ENCODE results near the gene EFHC1.
A peak's percentile ranks its signal among the peaks of the same experiment; 100 is the strongest.

EFHC1 gene

DNA sequence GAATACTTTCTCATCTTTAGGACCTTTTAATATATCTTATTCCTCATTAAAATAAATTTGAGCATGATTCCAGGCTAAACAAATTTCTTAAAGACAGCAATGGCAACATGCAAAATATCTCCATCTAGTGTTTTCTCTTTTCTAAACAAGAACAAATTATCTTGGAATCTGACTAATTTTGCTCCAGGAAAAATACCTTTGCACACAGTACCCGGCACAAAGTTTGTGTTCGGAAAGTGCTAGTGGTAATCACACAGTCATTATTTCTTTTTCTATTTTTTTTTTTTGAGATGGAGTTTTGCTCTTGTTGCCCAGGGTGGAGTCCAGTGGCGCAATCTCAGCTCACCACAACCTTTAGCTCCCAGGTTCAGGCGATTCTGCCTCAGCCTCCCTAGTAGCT, 8.2 kb upstream of the EFHC1 start:
- H3K4me2 ChIP-seq (ENCODE audit: insufficient read depth, low read length, poor library complexity, severe bottlenecking): no peak overlapping the region
- no peak overlapping the region for H3K4ac ChIP-seq (ENCODE audit: low read length)
- no peak overlapping the region for H2AFZ ChIP-seq (ENCODE audit: low read length)
- H2AK5ac ChIP-seq (ENCODE audit: low read depth, low read length): no peak overlapping the region
- H2BK5ac ChIP-seq (ENCODE audit: low read length): no peak overlapping the region
- WGBS, 2 donors (ENCODE audit: extremely low coverage in 2 of 2, insufficient read length in 2 of 2, insufficient replicate concordance in 1 of 2): no CpG with 5 or more reads among the region's 4 CpGs
- no peak overlapping the region for H4K91ac ChIP-seq (ENCODE audit: low read depth, low read length, poor library complexity)
- no peak overlapping the region for H2BK12ac ChIP-seq (ENCODE audit: low read length)
- no peak overlapping the region for H3K27ac ChIP-seq (replicated peaks; ENCODE audit: low read length)
- no peak overlapping the region for H3K18ac ChIP-seq (ENCODE audit: low read length)
- H3K36me3 ChIP-seq (replicated peaks in 1 of 2; ENCODE audit: control insufficient read depth in 2 of 2, insufficient read depth in 2 of 2, low read length in 2 of 2): no peaks in the 10 kb centered on the region
- H3K27me3 ChIP-seq (ENCODE audit: control insufficient read depth in 3 of 3, insufficient read depth in 3 of 3, low read depth in 1 of 3, low read length in 3 of 3): no peaks in the 10 kb centered on the region
- no peaks in the 10 kb centered on the region for H3K79me1 ChIP-seq (ENCODE audit: low read depth, low read length)
- no peak overlapping the region for H3K14ac ChIP-seq (ENCODE audit: low read length)
- H3K9me3 ChIP-seq (replicated peaks in 1 of 2; ENCODE audit: control insufficient read depth in 2 of 2, insufficient read depth in 1 of 2, low read depth in 1 of 2, low read length in 2 of 2): no peaks in the 10 kb centered on the region
- H2BK120ac ChIP-seq (ENCODE audit: low read depth, low read length): no peak overlapping the region
- H3K9ac ChIP-seq (ENCODE audit: low read depth, low read length, poor library complexity): no peak overlapping the region
- no peak overlapping the region for H4K8ac ChIP-seq (ENCODE audit: low read depth, low read length)
- no peak overlapping the region for H2BK15ac ChIP-seq (ENCODE audit: low read length)
- H3K4me3 ChIP-seq (ENCODE audit: low read length in 2 of 2): no peak overlapping the region
- H3K23ac ChIP-seq (ENCODE audit: low read depth, low read length, poor library complexity): no peak overlapping the region
- no peaks in the 10 kb centered on the region for H3K4me1 ChIP-seq (ENCODE audit: control insufficient read depth in 2 of 2, insufficient read depth in 1 of 2, low read depth in 1 of 2, low read length in 2 of 2)
- DNase-seq (ENCODE audit: low spot score): no peak

DNA sequence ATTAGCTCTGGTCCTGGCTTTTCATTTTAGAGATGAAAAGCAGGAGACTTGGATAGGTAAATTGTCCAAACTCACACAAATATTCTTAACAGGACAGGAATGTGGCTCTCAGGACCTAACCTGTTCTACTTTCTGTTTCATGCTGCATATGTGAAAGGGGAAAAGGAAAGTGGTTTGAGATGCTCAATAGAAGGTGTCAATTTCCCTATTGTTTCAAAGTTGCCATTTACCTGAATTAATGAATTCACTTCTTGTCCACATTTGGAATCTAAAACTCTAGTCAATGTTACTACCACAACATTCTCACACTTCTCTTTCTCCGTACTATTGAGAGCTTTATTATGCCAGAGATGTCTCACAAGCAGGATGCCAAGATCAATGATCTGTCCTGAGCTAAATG, 4.8 kb upstream of the EFHC1 start:
- no peaks in the 10 kb centered on the region for H3K36me3 ChIP-seq (replicated peaks in 1 of 2; ENCODE audit: control insufficient read depth in 2 of 2, insufficient read depth in 2 of 2, low read length in 2 of 2)
- H2AFZ ChIP-seq (ENCODE audit: low read length): no peak overlapping the region
- no peak overlapping the region for H2BK5ac ChIP-seq (ENCODE audit: low read length)
- no peaks in the 10 kb centered on the region for H3K27me3 ChIP-seq (ENCODE audit: control insufficient read depth in 3 of 3, insufficient read depth in 3 of 3, low read depth in 1 of 3, low read length in 3 of 3)
- H3K4me1 ChIP-seq (ENCODE audit: control insufficient read depth in 2 of 2, insufficient read depth in 1 of 2, low read depth in 1 of 2, low read length in 2 of 2): peaks cover 4 to 8% of the 10 kb centered on the region in 2 donors
- H3K14ac ChIP-seq (ENCODE audit: low read length): no peak overlapping the region
- no peak overlapping the region for H4K91ac ChIP-seq (ENCODE audit: low read depth, low read length, poor library complexity)
- no peak overlapping the region for H2BK120ac ChIP-seq (ENCODE audit: low read depth, low read length)
- no peak overlapping the region for H3K4me3 ChIP-seq (ENCODE audit: low read length in 2 of 2)
- H3K18ac ChIP-seq (ENCODE audit: low read length): no peak overlapping the region
- H3K9me3 ChIP-seq (replicated peaks in 1 of 2; ENCODE audit: control insufficient read depth in 2 of 2, insufficient read depth in 1 of 2, low read depth in 1 of 2, low read length in 2 of 2): no peaks in the 10 kb centered on the region
- no peak overlapping the region for H3K27ac ChIP-seq (replicated peaks; ENCODE audit: low read length)
- no peak overlapping the region for H2AK5ac ChIP-seq (ENCODE audit: low read depth, low read length)
- no peak overlapping the region for H3K4ac ChIP-seq (ENCODE audit: low read length)
- no peak overlapping the region for H2BK12ac ChIP-seq (ENCODE audit: low read length)
- H3K9ac ChIP-seq (ENCODE audit: low read depth, low read length, poor library complexity): no peak overlapping the region
- no peaks in the 10 kb centered on the region for H3K79me1 ChIP-seq (ENCODE audit: low read depth, low read length)
- H2BK15ac ChIP-seq (ENCODE audit: low read length): no peak overlapping the region
- no CpG with 5 or more reads among the region's 1 CpG for WGBS, 2 donors (ENCODE audit: extremely low coverage in 2 of 2, insufficient read length in 2 of 2, insufficient replicate concordance in 1 of 2)
- H4K8ac ChIP-seq (ENCODE audit: low read depth, low read length): no peak overlapping the region
- H3K4me2 ChIP-seq (ENCODE audit: insufficient read depth, low read length, poor library complexity, severe bottlenecking): no peak overlapping the region
- no peak overlapping the region for H3K23ac ChIP-seq (ENCODE audit: low read depth, low read length, poor library complexity)
- DNase-seq (ENCODE audit: low spot score): no peak

DNA sequence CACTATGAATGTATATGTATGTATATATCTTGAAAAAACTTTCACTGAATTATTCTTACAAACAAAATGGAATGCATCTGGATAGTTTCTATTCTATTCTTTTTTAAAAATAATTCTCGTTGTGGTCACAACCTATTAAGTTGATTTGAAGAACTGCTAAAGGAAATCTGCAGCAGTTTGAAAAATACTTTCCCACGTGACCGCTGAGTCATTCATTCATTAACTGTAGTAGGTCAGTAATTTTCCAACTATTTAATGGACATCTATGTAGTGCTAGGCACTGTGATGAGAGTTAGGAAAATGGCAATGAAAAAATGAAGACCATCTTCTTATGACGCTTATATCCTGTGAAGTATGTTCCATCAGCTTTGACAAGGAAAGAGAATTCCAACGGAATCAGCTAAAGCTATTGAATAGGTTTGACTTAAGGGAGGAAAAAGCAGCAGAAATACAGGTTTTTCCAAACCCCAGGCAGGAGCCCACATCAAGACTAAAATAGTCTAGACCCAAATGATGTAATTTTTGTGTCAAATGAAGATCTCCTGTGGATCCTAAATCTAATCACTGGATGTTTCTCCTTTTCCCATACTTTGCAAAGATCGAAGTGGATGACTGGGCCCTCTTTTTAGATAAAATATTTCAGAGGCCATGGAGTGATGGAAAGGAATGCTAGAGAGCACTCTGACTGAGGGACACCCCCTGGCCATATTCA, 4.1 kb upstream of the EFHC1 start:
- no peak overlapping the region for H4K8ac ChIP-seq (ENCODE audit: low read depth, low read length)
- no peak overlapping the region for H3K9ac ChIP-seq (ENCODE audit: low read depth, low read length, poor library complexity)
- H2BK15ac ChIP-seq (ENCODE audit: low read length): no peak overlapping the region
- no peak overlapping the region for H2AFZ ChIP-seq (ENCODE audit: low read length)
- no peaks in the 10 kb centered on the region for H3K9me3 ChIP-seq (replicated peaks in 1 of 2; ENCODE audit: control insufficient read depth in 2 of 2, insufficient read depth in 1 of 2, low read depth in 1 of 2, low read length in 2 of 2)
- no peak overlapping the region for H3K4me3 ChIP-seq (ENCODE audit: low read length in 2 of 2)
- H2BK120ac ChIP-seq (ENCODE audit: low read depth, low read length): no peak overlapping the region
- H3K4me2 ChIP-seq (ENCODE audit: insufficient read depth, low read length, poor library complexity, severe bottlenecking): no peak overlapping the region
- no peak overlapping the region for H4K91ac ChIP-seq (ENCODE audit: low read depth, low read length, poor library complexity)
- H3K4me1 ChIP-seq (ENCODE audit: control insufficient read depth in 2 of 2, insufficient read depth in 1 of 2, low read depth in 1 of 2, low read length in 2 of 2): peaks cover 4 to 8% of the 10 kb centered on the region in 2 donors
- H2BK5ac ChIP-seq (ENCODE audit: low read length): no peak overlapping the region
- no CpG with 5 or more reads among the region's 6 CpGs for WGBS, 2 donors (ENCODE audit: extremely low coverage in 2 of 2, insufficient read length in 2 of 2, insufficient replicate concordance in 1 of 2)
- no peak overlapping the region for H2BK12ac ChIP-seq (ENCODE audit: low read length)
- no peaks in the 10 kb centered on the region for H3K79me1 ChIP-seq (ENCODE audit: low read depth, low read length)
- H3K18ac ChIP-seq (ENCODE audit: low read length): no peak overlapping the region
- H3K14ac ChIP-seq (ENCODE audit: low read length): no peak overlapping the region
- no peak overlapping the region for H3K23ac ChIP-seq (ENCODE audit: low read depth, low read length, poor library complexity)
- H3K4ac ChIP-seq (ENCODE audit: low read length): no peak overlapping the region
- no peak overlapping the region for H2AK5ac ChIP-seq (ENCODE audit: low read depth, low read length)
- H3K27ac ChIP-seq (replicated peaks; ENCODE audit: low read length): no peak overlapping the region
- no peaks in the 10 kb centered on the region for H3K36me3 ChIP-seq (replicated peaks in 1 of 2; ENCODE audit: control insufficient read depth in 2 of 2, insufficient read depth in 2 of 2, low read length in 2 of 2)
- DNase-seq (ENCODE audit: low spot score): no peak
- no peaks in the 10 kb centered on the region for H3K27me3 ChIP-seq (ENCODE audit: control insufficient read depth in 3 of 3, insufficient read depth in 3 of 3, low read depth in 1 of 3, low read length in 3 of 3)

DNA sequence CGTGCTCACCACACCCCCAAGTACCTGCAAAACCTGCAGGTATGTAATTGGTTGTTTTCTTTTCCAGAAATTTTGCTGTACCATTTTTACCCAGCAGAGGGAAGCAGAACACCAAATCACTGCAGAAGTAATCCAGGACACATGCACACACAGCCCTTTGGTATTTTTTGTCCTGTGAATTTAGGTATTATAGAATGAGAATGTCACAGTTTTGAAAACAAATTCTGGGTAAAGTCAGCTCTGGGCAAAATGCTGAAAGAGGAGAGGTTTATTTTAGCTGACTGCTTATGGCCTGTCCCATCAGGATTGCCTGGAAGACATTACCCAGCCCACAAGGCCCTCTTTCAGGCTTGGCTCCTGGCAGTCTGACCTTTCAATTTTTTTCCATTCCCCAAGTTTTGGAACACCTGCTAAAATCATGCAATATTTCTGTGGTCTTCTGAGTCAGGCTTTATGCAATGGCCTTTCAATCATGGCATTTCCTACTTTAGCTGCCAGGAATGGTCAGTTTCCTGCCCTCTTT, 3.5 kb upstream of the EFHC1 start:
- Histone ChIP-seq H2AK5ac (ENCODE audit: low read depth, low read length) (no peak overlapping the region), H3K27ac (replicated peaks; ENCODE audit: low read length) (no peak overlapping the region), H3K23ac (ENCODE audit: low read depth, low read length, poor library complexity) (no peak overlapping the region)

More for the DNA sequence above, 3.5 kb upstream of the EFHC1 start:
- Histone ChIP-seq H3K4me2 (ENCODE audit: insufficient read depth, low read length, poor library complexity, severe bottlenecking) (no peak overlapping the region), H2BK5ac (ENCODE audit: low read length) (no peak overlapping the region), H3K14ac (ENCODE audit: low read length) (no peak overlapping the region), H4K91ac (ENCODE audit: low read depth, low read length, poor library complexity) (no peak overlapping the region), H3K36me3 (replicated peaks in 1 of 2; ENCODE audit: control insufficient read depth in 2 of 2, insufficient read depth in 2 of 2, low read length in 2 of 2) (no peaks in the 10 kb centered on the region), H2BK120ac (ENCODE audit: low read depth, low read length) (no peak overlapping the region), H4K8ac (ENCODE audit: low read depth, low read length) (no peak overlapping the region), H3K4me1 (ENCODE audit: control insufficient read depth in 2 of 2, insufficient read depth in 1 of 2, low read depth in 1 of 2, low read length in 2 of 2) (peaks cover 4 to 8% of the 10 kb centered on the region in 2 donors), H2BK12ac (ENCODE audit: low read length) (no peak overlapping the region), H2BK15ac (ENCODE audit: low read length) (no peak overlapping the region), H3K9ac (ENCODE audit: low read depth, low read length, poor library complexity) (no peak overlapping the region), H3K18ac (ENCODE audit: low read length) (no peak overlapping the region), H3K27me3 (ENCODE audit: control insufficient read depth in 3 of 3, insufficient read depth in 3 of 3, low read depth in 1 of 3, low read length in 3 of 3) (no peaks in the 10 kb centered on the region), H3K9me3 (replicated peaks in 1 of 2; ENCODE audit: control insufficient read depth in 2 of 2, insufficient read depth in 1 of 2, low read depth in 1 of 2, low read length in 2 of 2) (no peaks in the 10 kb centered on the region), H3K4ac (ENCODE audit: low read length) (no peak overlapping the region), H3K4me3 (ENCODE audit: low read length in 2 of 2) (no peak overlapping the region), H3K79me1 (ENCODE audit: low read depth, low read length) (no peaks in the 10 kb centered on the region), H2AFZ (ENCODE audit: low read length) (peak overlapping the region; percentile 54)
- peak; percentile 69 for DNase-seq (ENCODE audit: low spot score)
- no CpG with 5 or more reads among the region's 1 CpG for whole genome bisulfite sequencing, 2 donors (ENCODE audit: extremely low coverage in 2 of 2, insufficient read length in 2 of 2, insufficient replicate concordance in 1 of 2)
